HG02938 (cell line): ENCODE data around the gene WDR54.
"Not testable (repeated sequence)": the region's sequence is repeated elsewhere in the genome, so short reads cannot be mapped to it uniquely, and the experiment has no call there.

Experiments
- ATAC-seq: cut with Tn5 transposase; IDR thresholded peaks from one replicate; pipeline ENCODE4 v1.9.1; 2021; ENCODE audit warnings: mild to moderate bottlenecking, moderate library complexity; ENCODE audit not compliant: unreplicated experiment

WDR54 gene

GRCh38 chr2:74427551-74427950 lies 6.0 kb downstream of the WDR54 start:
- ATAC-seq, result no peak

- ATAC-seq, result no peak
These were observed 7.1 kb downstream of the WDR54 start for GRCh38 chr2:74428675-74429074.

- ATAC-seq, result no peak
These were observed 8.2 kb downstream of the WDR54 start for GRCh38 chr2:74429487-74430451.

- ATAC-seq, result no peak
These were observed 9.0 kb downstream of the WDR54 start for GRCh38 chr2:74430502-74430901.

GRCh38 chr2:74436111-74436805 lies 14.7 kb downstream of the WDR54 start:
- ATAC-seq, result no peak

GRCh38 chr2:74436848-74437695 lies 15.5 kb downstream of the WDR54 start:
- no peak for ATAC-seq

- ATAC-seq, result no peak
These were observed 16.7 kb downstream of the WDR54 start for GRCh38 chr2:74438248-74438647.

- ATAC-seq, result no peak
These were observed 17.8 kb downstream of the WDR54 start for GRCh38 chr2:74439373-74439772.

GRCh38 chr2:74439803-74440377 lies 18.4 kb downstream of the WDR54 start:
- ATAC-seq, result no peak

- ATAC-seq, result peak; percentile 80
These were observed 19.0 kb downstream of the WDR54 start for GRCh38 chr2:74440378-74441169.

GRCh38 chr2:74441170-74441689 lies 19.7 kb downstream of the WDR54 start:
- no peak for ATAC-seq

GRCh38 chr2:74441690-74442482 lies 20.4 kb downstream of the WDR54 start, which contains the start of gene RTKN:
TSS of gene RTKN (minus strand) at chr2:74441937. CDS start at chr2:74441816, 121 bp downstream.
- no peak for ATAC-seq

GRCh38 chr2:74442483-74443297 lies 21.2 kb downstream of the WDR54 start:
- ATAC-seq, result not testable (repeated sequence)

GRCh38 chr2:74444498-74445318 lies 23.2 kb downstream of the WDR54 start:
- ATAC-seq, result no peak

- ATAC-seq, result no peak
These were observed 25.9 kb downstream of the WDR54 start for GRCh38 chr2:74447230-74447999.

GRCh38 chr2:74448771-74449170 lies 27.2 kb downstream of the WDR54 start:
- ATAC-seq, result no peak
